ENCODE measurements around the gene ACO1.

The ACO1 gene

DNA sequence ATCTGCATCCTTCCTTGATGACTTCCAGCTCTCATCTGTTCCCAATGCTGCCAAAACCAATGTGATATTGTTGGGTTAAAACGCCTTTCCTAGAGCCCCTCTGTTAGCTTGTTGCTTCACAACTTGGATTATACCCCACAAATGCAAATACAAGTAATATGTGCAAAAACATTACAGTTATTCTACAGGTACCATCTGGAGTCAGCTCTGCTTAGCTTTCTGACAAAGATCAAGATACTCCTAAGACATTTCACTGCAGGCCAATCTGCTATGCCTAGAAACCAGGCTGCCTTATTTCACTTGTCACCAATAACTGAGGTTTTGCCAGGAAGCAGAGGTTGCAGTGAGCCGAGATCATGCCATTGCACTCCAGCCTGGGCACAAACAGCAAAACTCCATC lies 36.9 kb upstream of the ACO1 start:
- ChIA-PET CTCF (no interaction called here), POLR2A (no interaction called here)
- H3K9me3 ChIP-seq (ENCODE audit: control insufficient read depth, insufficient read depth, low read depth, low read length) = no peaks in the 10 kb centered on the region
- H3K36me3 ChIP-seq (ENCODE audit: control insufficient read depth in 2 of 2, insufficient read depth in 1 of 2, low read length in 2 of 2) = no peaks in the 10 kb centered on the region
- H3K27ac ChIP-seq (ENCODE audit: extremely low read depth, low read depth, low read length) = no peak overlapping the region
- no peaks in the 10 kb centered on the region for H3K4me1 ChIP-seq (ENCODE audit: control insufficient read depth, insufficient read depth, low read length)
- no peak for TF ChIP-seq ZNF791 (tag by site-specific recombination; IDR thresholded peaks at IDR 0.05)
- TF ChIP-seq, protein P1, sequence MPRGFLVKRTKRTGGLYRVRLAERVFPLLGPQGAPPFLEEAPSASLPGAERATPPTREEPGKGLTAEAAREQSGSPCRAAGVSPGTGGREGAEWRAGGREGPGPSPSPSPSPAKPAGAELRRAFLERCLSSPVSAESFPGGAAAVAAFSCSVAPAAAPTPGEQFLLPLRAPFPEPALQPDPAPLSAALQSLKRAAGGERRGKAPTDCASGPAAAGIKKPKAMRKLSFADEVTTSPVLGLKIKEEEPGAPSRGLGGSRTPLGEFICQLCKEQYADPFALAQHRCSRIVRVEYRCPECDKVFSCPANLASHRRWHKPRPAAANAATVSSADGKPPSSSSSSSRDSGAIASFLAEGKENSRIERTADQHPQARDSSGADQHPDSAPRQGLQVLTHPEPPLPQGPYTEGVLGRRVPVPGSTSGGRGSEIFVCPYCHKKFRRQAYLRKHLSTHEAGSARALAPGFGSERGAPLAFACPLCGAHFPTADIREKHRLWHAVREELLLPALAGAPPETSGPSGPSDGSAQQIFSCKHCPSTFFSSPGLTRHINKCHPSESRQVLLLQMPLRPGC (tag by site-specific recombination; IDR thresholded peaks at IDR 0.05) = no peak
- TF ChIP-seq ZNF221 (tag by site-specific recombination; IDR thresholded peaks at IDR 0.05; ENCODE audit: borderline replicate concordance) = no peak
- TF ChIP-seq, protein P2, sequence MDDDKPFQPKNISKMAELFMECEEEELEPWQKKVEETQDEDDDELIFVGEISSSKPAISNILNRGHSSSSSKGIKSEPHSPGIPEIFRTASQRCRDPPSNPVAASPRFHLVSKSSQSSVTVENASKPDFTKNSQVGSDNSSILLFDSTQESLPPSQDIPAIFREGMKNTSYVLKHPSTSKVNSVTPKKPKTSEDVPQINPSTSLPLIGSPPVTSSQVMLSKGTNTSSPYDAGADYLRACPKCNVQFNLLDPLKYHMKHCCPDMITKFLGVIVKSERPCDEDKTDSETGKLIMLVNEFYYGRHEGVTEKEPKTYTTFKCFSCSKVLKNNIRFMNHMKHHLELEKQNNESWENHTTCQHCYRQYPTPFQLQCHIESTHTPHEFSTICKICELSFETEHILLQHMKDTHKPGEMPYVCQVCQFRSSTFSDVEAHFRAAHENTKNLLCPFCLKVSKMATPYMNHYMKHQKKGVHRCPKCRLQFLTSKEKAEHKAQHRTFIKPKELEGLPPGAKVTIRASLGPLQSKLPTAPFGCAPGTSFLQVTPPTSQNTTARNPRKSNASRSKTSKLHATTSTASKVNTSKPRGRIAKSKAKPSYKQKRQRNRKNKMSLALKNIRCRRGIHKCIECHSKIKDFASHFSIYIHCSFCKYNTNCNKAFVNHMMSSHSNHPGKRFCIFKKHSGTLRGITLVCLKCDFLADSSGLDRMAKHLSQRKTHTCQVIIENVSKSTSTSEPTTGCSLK (tag by site-specific recombination; IDR thresholded peaks at IDR 0.05) = no peak
- no peak overlapping the region for H3K4me3 ChIP-seq (ENCODE audit: low read depth, low read length)

- Histone ChIP-seq H3K9me3 (ENCODE audit: control insufficient read depth, insufficient read depth, low read depth, low read length) (no peaks in the 10 kb centered on the region), H3K36me3 (ENCODE audit: control insufficient read depth in 2 of 2, insufficient read depth in 1 of 2, low read length in 2 of 2) (no peaks in the 10 kb centered on the region), H3K4me1 (ENCODE audit: control insufficient read depth, insufficient read depth, low read length) (no peaks in the 10 kb centered on the region), H3K27ac (ENCODE audit: extremely low read depth, low read depth, low read length) (no peak overlapping the region), H3K4me3 (ENCODE audit: low read depth, low read length) (no peak overlapping the region)
- POLR2A ChIA-PET = no interaction called here
- no peak for TF ChIP-seq OSR2 (tag by site-specific recombination; IDR thresholded peaks at IDR 0.05)
- CTCF ChIA-PET = no interaction called here
Observed at GRCh38 chr9:32348106-32348695, 36.2 kb upstream of the ACO1 start.

GRCh38 chr9:32349013-32349412 lies 35.4 kb upstream of the ACO1 start:
- CTCF ChIA-PET = no interaction called here
- no peak overlapping the region for H3K4me3 ChIP-seq (ENCODE audit: low read depth, low read length)
- POLR2A ChIA-PET = no interaction called here
- no peak overlapping the region for H3K27ac ChIP-seq (ENCODE audit: extremely low read depth, low read depth, low read length)
- no peaks in the 10 kb centered on the region for H3K9me3 ChIP-seq (ENCODE audit: control insufficient read depth, insufficient read depth, low read depth, low read length)
- no peaks in the 10 kb centered on the region for H3K4me1 ChIP-seq (ENCODE audit: control insufficient read depth, insufficient read depth, low read length)
- H3K36me3 ChIP-seq (ENCODE audit: control insufficient read depth in 2 of 2, insufficient read depth in 1 of 2, low read length in 2 of 2) = no peaks in the 10 kb centered on the region
- TF ChIP-seq ZNF560 (tag by site-specific recombination; IDR thresholded peaks at IDR 0.05; ENCODE audit: borderline replicate concordance) (no peak), OVOL3 (tag by site-specific recombination; IDR thresholded peaks at IDR 0.05) (no peak), PRDM4 (tag by site-specific recombination; IDR thresholded peaks at IDR 0.05) (no peak), ZNF843 (tag by site-specific recombination; IDR thresholded peaks at IDR 0.05) (no peak), ZNF830 (tag by site-specific recombination; IDR thresholded peaks at IDR 0.05; ENCODE audit: low read depth) (no peak), ZNF19 (tag by site-specific recombination; IDR thresholded peaks at IDR 0.05; ENCODE audit: low read depth) (no peak), SP7 (tag by site-specific recombination; IDR thresholded peaks at IDR 0.05) (no peak), ZNF121 (tag by site-specific recombination; IDR thresholded peaks at IDR 0.05) (no peak), ZNF510 (tag by site-specific recombination; IDR thresholded peaks at IDR 0.05; ENCODE audit: insufficient replicate concordance) (no peak), ZNF335 (tag by site-specific recombination; conservative IDR thresholded peaks at IDR 0.05) (no peak), WT1 (tag by site-specific recombination; IDR thresholded peaks at IDR 0.05) (no peak), YY1 (tag by site-specific recombination; IDR thresholded peaks at IDR 0.05) (no peak)
- TF ChIP-seq, protein P3, sequence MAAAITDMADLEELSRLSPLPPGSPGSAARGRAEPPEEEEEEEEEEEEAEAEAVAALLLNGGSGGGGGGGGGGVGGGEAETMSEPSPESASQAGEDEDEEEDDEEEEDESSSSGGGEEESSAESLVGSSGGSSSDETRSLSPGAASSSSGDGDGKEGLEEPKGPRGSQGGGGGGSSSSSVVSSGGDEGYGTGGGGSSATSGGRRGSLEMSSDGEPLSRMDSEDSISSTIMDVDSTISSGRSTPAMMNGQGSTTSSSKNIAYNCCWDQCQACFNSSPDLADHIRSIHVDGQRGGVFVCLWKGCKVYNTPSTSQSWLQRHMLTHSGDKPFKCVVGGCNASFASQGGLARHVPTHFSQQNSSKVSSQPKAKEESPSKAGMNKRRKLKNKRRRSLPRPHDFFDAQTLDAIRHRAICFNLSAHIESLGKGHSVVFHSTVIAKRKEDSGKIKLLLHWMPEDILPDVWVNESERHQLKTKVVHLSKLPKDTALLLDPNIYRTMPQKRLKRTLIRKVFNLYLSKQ (tag by site-specific recombination; IDR thresholded peaks at IDR 0.05; ENCODE audit: borderline replicate concordance) = no peak
- TF ChIP-seq, protein P4, sequence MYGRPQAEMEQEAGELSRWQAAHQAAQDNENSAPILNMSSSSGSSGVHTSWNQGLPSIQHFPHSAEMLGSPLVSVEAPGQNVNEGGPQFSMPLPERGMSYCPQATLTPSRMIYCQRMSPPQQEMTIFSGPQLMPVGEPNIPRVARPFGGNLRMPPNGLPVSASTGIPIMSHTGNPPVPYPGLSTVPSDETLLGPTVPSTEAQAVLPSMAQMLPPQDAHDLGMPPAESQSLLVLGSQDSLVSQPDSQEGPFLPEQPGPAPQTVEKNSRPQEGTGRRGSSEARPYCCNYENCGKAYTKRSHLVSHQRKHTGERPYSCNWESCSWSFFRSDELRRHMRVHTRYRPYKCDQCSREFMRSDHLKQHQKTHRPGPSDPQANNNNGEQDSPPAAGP (tag by site-specific recombination; IDR thresholded peaks at IDR 0.05) = no peak
